Endothelial cell of umbilical vein (primary cell): ENCODE results near the gene C15orf61.

Experiments used
- CTCF ChIP-seq, 2 donors: IDR thresholded peaks; 1 replicate in 1 of 2; 2 replicates in 1 of 2; pipeline ENCODE4 v1.5.1; 2011; ENCODE audit warnings: low read length in 2 of 2, mild to moderate bottlenecking in 2 of 2, moderate library complexity in 2 of 2, control low read depth in 1 of 2, inconsistent platforms in 1 of 2, low read depth in 1 of 2; ENCODE audit not compliant: insufficient read depth in 1 of 2; ENCODE audit errors: extremely low read depth in 1 of 2
- EZH2 ChIP-seq: IDR thresholded peaks from 2 replicates; pipeline ENCODE4 v1.6.1; 2012; ENCODE audit warnings: borderline replicate concordance, low read depth, mild to moderate bottlenecking, moderate library complexity, low read length, inconsistent platforms; ENCODE audit not compliant: severe bottlenecking
- FOS ChIP-seq: IDR thresholded peaks from 2 replicates; pipeline ENCODE4 v1.6.1; 2011; ENCODE audit warnings: mild to moderate bottlenecking, low read length, moderate library complexity, borderline replicate concordance; ENCODE audit not compliant: insufficient read depth
- MAX ChIP-seq: IDR thresholded peaks from 2 replicates; pipeline ENCODE4 v1.6.1; 2011; ENCODE audit not compliant: insufficient read depth, insufficient read length
- POLR2A ChIP-seq: IDR thresholded peaks from 2 replicates; pipeline ENCODE4 v1.6.1; 2012; ENCODE audit warnings: low read depth, mild to moderate bottlenecking, control low read depth, low read length

GRCh38 chr15:67505675-67506572 is 15.0 kb upstream of the C15orf61 start:
- TF ChIP-seq FOS (no peak), EZH2 (no peak), CTCF (IDR thresholded peaks at IDR 0.05; ENCODE audit: extremely low read depth in 1 of 2, insufficient read depth in 1 of 2, low read depth in 1 of 2, low read length in 2 of 2) (no peak), POLR2A (no peak), MAX (no peak)
